Embryonic facial prominence (tissue), 1 donor: ENCODE results near the gene UST.

Source experiments
- DNase-seq: peaks from one replicate; pipeline ENCODE4 v3.0.0-alpha.2; 2016; ENCODE audit errors: extremely low spot score

UST gene

GRCh38 chr6:149118737-149119653 lies 372.2 kb downstream of the UST start:
- no peak for DNase-seq

- DNase-seq = no peak
These were observed 376.3 kb downstream of the UST start for GRCh38 chr6:149122850-149123821.

GRCh38 chr6:149125309-149125708 lies 378.5 kb downstream of the UST start:
- DNase-seq = no peak
